H9 (cell line): ENCODE results near the gene CLRN1. TPM values are rescaled to one million over a fixed set of nuclear protein-coding genes. Genes with fewer than 3 reads are reported as not detected.

Experiments used
- DNase-seq: peaks from one replicate; pipeline ENCODE4 v3.0.0-alpha.2; 2017
- H2AFZ ChIP-seq: one replicate; pipeline ENCODE4 v1.6.1; 2013; ENCODE audit warnings: mild to moderate bottlenecking, low read length, control low read depth, moderate library complexity
- H2AK5ac ChIP-seq: 2 replicates; pipeline ENCODE4 v1.6.1; 2013; ENCODE audit warnings: low read length, control low read depth, mixed read lengths; ENCODE audit not compliant: insufficient read length
- H2BK120ac ChIP-seq: one replicate; pipeline ENCODE4 v1.6.1; 2013; ENCODE audit warnings: low read depth, mild to moderate bottlenecking, low read length, control low read depth, inconsistent platforms; ENCODE audit not compliant: poor library complexity, severe bottlenecking
- H2BK12ac ChIP-seq: 2 replicates; pipeline ENCODE4 v1.6.1; 2013; ENCODE audit warnings: low read length, control low read depth, mixed read lengths, low read depth; ENCODE audit not compliant: insufficient read length
- H2BK15ac ChIP-seq: 2 replicates; pipeline ENCODE4 v1.6.1; 2013; ENCODE audit warnings: low read depth, low read length, control low read depth
- H2BK20ac ChIP-seq: one replicate; pipeline ENCODE4 v1.6.1; 2013; ENCODE audit warnings: low read depth, mild to moderate bottlenecking, low read length, control low read depth, inconsistent platforms; ENCODE audit not compliant: poor library complexity, severe bottlenecking
- H2BK5ac ChIP-seq: 2 replicates; pipeline ENCODE4 v1.6.1; 2013; ENCODE audit warnings: low read length, control low read depth, mixed read lengths; ENCODE audit not compliant: insufficient read length
- H3K14ac ChIP-seq: 2 replicates; pipeline ENCODE4 v1.6.1; 2013; ENCODE audit warnings: low read length, control low read depth; ENCODE audit not compliant: insufficient read depth
- H3K18ac ChIP-seq: 2 replicates; pipeline ENCODE4 v1.6.1; 2013; ENCODE audit warnings: low read depth, mild to moderate bottlenecking, mixed read lengths, low read length, control low read depth; ENCODE audit not compliant: insufficient read length
- H3K23ac ChIP-seq: 2 replicates; pipeline ENCODE4 v1.6.1; 2013; ENCODE audit warnings: low read length, control low read depth, mixed read lengths, low read depth; ENCODE audit not compliant: insufficient read length
- H3K23me2 ChIP-seq: 2 replicates; pipeline ENCODE4 v1.6.1; 2013; ENCODE audit warnings: low read depth, mild to moderate bottlenecking, mixed read lengths, low read length, control low read depth; ENCODE audit not compliant: insufficient read length, poor library complexity, severe bottlenecking
- H3K27ac ChIP-seq: 2 replicates; pipeline ENCODE4 v1.5.1; 2013; ENCODE audit warnings: low read length, control low read depth, mixed read lengths, low read depth; ENCODE audit not compliant: insufficient read length
- H3K27me3 ChIP-seq: 2 replicates; pipeline ENCODE4 v1.6.1; 2013; ENCODE audit warnings: low read length, control low read depth, inconsistent platforms; ENCODE audit not compliant: insufficient read depth
- H3K4ac ChIP-seq: 2 replicates; pipeline ENCODE4 v1.6.1; 2013; ENCODE audit warnings: low read depth, mild to moderate bottlenecking, control low read depth, inconsistent platforms, low read length, moderate library complexity
- H3K4me1 ChIP-seq: 2 replicates; pipeline ENCODE4 v1.6.1; 2013; ENCODE audit warnings: low read length, control low read depth, inconsistent platforms; ENCODE audit not compliant: insufficient read depth
- H3K4me2 ChIP-seq: 2 replicates; pipeline ENCODE4 v1.6.1; 2013; ENCODE audit warnings: low read length, control low read depth, mixed read lengths; ENCODE audit not compliant: insufficient read length, insufficient read depth
- H3K56ac ChIP-seq: 2 replicates; pipeline ENCODE4 v1.6.1; 2013; ENCODE audit warnings: low read depth, mild to moderate bottlenecking, mixed read lengths, low read length, control low read depth; ENCODE audit not compliant: insufficient read length
- H3K79me1 ChIP-seq: 2 replicates; pipeline ENCODE4 v1.6.1; 2013; ENCODE audit warnings: low read depth, mild to moderate bottlenecking, moderate library complexity, low read length, control low read depth, inconsistent platforms; ENCODE audit not compliant: insufficient read depth, poor library complexity, severe bottlenecking
- H3K79me2 ChIP-seq: 2 replicates; pipeline ENCODE4 v1.6.1; 2013; ENCODE audit warnings: low read length, control low read depth, inconsistent platforms; ENCODE audit not compliant: insufficient read depth
- H3K9ac ChIP-seq: 2 replicates; pipeline ENCODE4 v1.6.1; 2013; ENCODE audit warnings: low read length, control low read depth, mixed read lengths; ENCODE audit not compliant: insufficient read length; ENCODE audit errors: extremely low read depth
- H3K9me3 ChIP-seq: one replicate; pipeline ENCODE4 v1.6.1; 2013; ENCODE audit warnings: low read depth, low read length, inconsistent platforms; ENCODE audit not compliant: control insufficient read depth
- H3T11ph ChIP-seq: one replicate; pipeline ENCODE4 v1.6.1; 2013; ENCODE audit warnings: mild to moderate bottlenecking, low read length, control low read depth, inconsistent platforms
- H4K20me1 ChIP-seq: one replicate; pipeline ENCODE4 v1.6.1; 2013; ENCODE audit not compliant: control insufficient read depth, insufficient read length, insufficient read depth
- H4K5ac ChIP-seq: 2 replicates; pipeline ENCODE4 v1.6.1; 2013; ENCODE audit warnings: low read depth, mild to moderate bottlenecking, mixed read lengths, low read length, control low read depth; ENCODE audit not compliant: insufficient read length
- H4K8ac ChIP-seq: replicated peaks from 2 replicates; pipeline ENCODE4 v1.6.1; 2013; ENCODE audit warnings: low read length, control low read depth, mixed read lengths, low read depth; ENCODE audit not compliant: insufficient read length
- H4K91ac ChIP-seq: 2 replicates; pipeline ENCODE4 v1.6.1; 2013; ENCODE audit warnings: low read depth, mild to moderate bottlenecking, moderate library complexity, mixed read lengths, low read length, control low read depth; ENCODE audit not compliant: insufficient read length
- H3K27ac Mint-ChIP-seq, 3 experiments: 2 replicates in 2 of 3; 3 replicates in 1 of 3; pipeline ENCODE4 v1.8.0; 2020 to 2021; ENCODE audit warnings: mixed read lengths in 3 of 3, mild to moderate bottlenecking in 1 of 3, moderate library complexity in 1 of 3
- H3K27me3 Mint-ChIP-seq: 2 replicates; pipeline ENCODE4 v1.8.0; 2021; ENCODE audit warnings: low read depth, mild to moderate bottlenecking, moderate library complexity, mixed read lengths
- H3K36me3 Mint-ChIP-seq, 3 experiments: 2 replicates in 2 of 3; 3 replicates in 1 of 3; pipeline ENCODE4 v1.8.0; 2020 to 2021; ENCODE audit warnings: low read depth in 3 of 3, mixed read lengths in 3 of 3; ENCODE audit not compliant: insufficient read depth in 1 of 3
- H3K4me1 Mint-ChIP-seq, 2 experiments: 2 replicates each; pipeline ENCODE4 v1.8.0; 2020; ENCODE audit warnings: mixed read lengths in 2 of 2
- H3K4me3 Mint-ChIP-seq, 2 experiments: 2 replicates in 1 of 2; 3 replicates in 1 of 2; pipeline ENCODE4 v1.8.0; 2020 to 2021; ENCODE audit warnings: mild to moderate bottlenecking in 2 of 2, mixed read lengths in 2 of 2, moderate library complexity in 1 of 2
- H3K9me3 Mint-ChIP-seq, 2 experiments: 2 replicates in 1 of 2; 3 replicates in 1 of 2; pipeline ENCODE4 v1.8.0; 2020; ENCODE audit warnings: mild to moderate bottlenecking in 2 of 2, mixed read lengths in 2 of 2, moderate library complexity in 1 of 2
- CTCF ChIP-seq: fragments of 200-600 bp; sonication (generic); conservative IDR thresholded peaks from 3 replicates; pipeline ENCODE4 v1.8.0; 2021; ENCODE audit warnings: antibody characterized with exemption, mild to moderate bottlenecking
- WGBS: extraction: QIAGEN DNeasy Blood & Tissue Kit; methylation state at CpG from one replicate; pipeline ENCODE4 v1.1.7; 2013; ENCODE audit warnings: missing lambda C conversion rate, low lambda C conversion rate, mixed read lengths; ENCODE audit not compliant: insufficient read length; ENCODE audit errors: extremely low coverage; 5-methylcytosine and 5-hydroxymethylcytosine counted together
- total RNA-seq: library from RNA; stranded (reverse); gene quantifications from 2 replicates; pipeline ENCODE4 v1.2.1, GENCODE V29; 2021

Gene CLRN1
- total RNA-seq, 1 experiment from 2014 or later: not detected

- Histone ChIP-seq H2BK15ac (no peak overlapping the region), H3K27me3 (no peaks in the 10 kb centered on the region), H4K91ac (no peak overlapping the region), H2AK5ac (no peak overlapping the region), H3T11ph (no peak overlapping the region), H3K79me2 (no peaks in the 10 kb centered on the region), H3K9me3 (no peaks in the 10 kb centered on the region), H3K79me1 (no peaks in the 10 kb centered on the region), H3K56ac (no peak overlapping the region), H2AFZ (no peak overlapping the region), H4K20me1 (no peaks in the 10 kb centered on the region), H3K18ac (no peak overlapping the region), H3K27ac (no peak overlapping the region), H2BK12ac (no peak overlapping the region), H3K4ac (no peak overlapping the region), H3K14ac (no peak overlapping the region), H3K4me1 (no peaks in the 10 kb centered on the region), H3K23ac (no peak overlapping the region), H4K8ac (no peak overlapping the region), H2BK5ac (no peak overlapping the region), H3K23me2 (no peaks in the 10 kb centered on the region), H4K5ac (no peak overlapping the region), H2BK20ac (no peak overlapping the region), H3K4me2 (no peak overlapping the region), H2BK120ac (no peak overlapping the region), H3K9ac (no peak overlapping the region)
- WGBS: no CpG with 5 or more reads among the region's 4 CpGs
- Mint-ChIP-seq H3K9me3 (no peaks in the 10 kb centered on the region), H3K36me3 (no peaks in the 10 kb centered on the region), H3K27ac (no peak overlapping the region), H3K27me3 (no peaks in the 10 kb centered on the region; the same call in 1 of the 2 replicates), H3K4me3 (no peak overlapping the region), H3K4me1 (peaks cover 5 to 6% of the 10 kb centered on the region in 2 experiments)
- DNase-seq: no peak
- no peak for TF ChIP-seq CTCF
Observed at GRCh38 chr3:150913133-150913922, 59.2 kb downstream of the CLRN1 start.
